ENCODE results near the gene PPP6R3. TPM values are rescaled to one million over a fixed set of nuclear protein-coding genes. Genes with fewer than 3 reads are reported as not detected.

The PPP6R3 gene
- total RNA-seq, 4 donors from 2014 or later: 104 to 169 (median 118) TPM

- no peak for TF ChIP-seq CTCF (IDR thresholded peaks at IDR 0.05; ENCODE audit: low read depth)
Measured at GRCh38 chr11:68664906-68665305, 204.4 kb downstream of the PPP6R3 start.

Small RNA genes lying within 50 kb of the gene (small RNA-seq; reads per million reads assigned to genes)
- gene NDUFA3P2: not detected

Other genes starting within 250 kb of the PPP6R3 start
- gene KMT5B, start 247.5 kb upstream of the PPP6R3 start, total RNA-seq: 10 to 100 TPM; 30.6 to 42.8 (median 37.9) TPM
- 10 to 100 TPM; 10.2 to 27.1 (median 20.2) TPM for gene C11orf24, start 188.8 kb upstream of the PPP6R3 start, total RNA-seq
- gene LRP5, start 148.2 kb upstream of the PPP6R3 start, total RNA-seq: 10 to 100 TPM; 21.5 to 75.0 (median 28.7) TPM
- gene GAL, start 223.8 kb downstream of the PPP6R3 start, total RNA-seq: 1 to 10 TPM in 1 of 4 donors, not detected in 3; 4.9 TPM